GM18508 (cell line): ENCODE measurements around the gene CPN2.
A peak's percentile ranks its signal among the peaks of the same experiment; 100 is the strongest.

Experiments
- ATAC-seq: cut with Tn5 transposase; IDR thresholded peaks from one replicate; pipeline ENCODE4 v1.9.1; 2021; ENCODE audit warnings: moderate number of reproducible peaks; ENCODE audit not compliant: insufficient read depth, unreplicated experiment

Gene CPN2

GRCh38 chr3:194330579-194330978 is 20.5 kb downstream of the CPN2 start:
- no peak for ATAC-seq

GRCh38 chr3:194330160-194330559 is 21.0 kb downstream of the CPN2 start:
- no peak for ATAC-seq

GRCh38 chr3:194329583-194329965 is 21.6 kb downstream of the CPN2 start:
- no peak for ATAC-seq

- ATAC-seq = no peak
These were observed 22.1 kb downstream of the CPN2 start for GRCh38 chr3:194328942-194329582.

DNA sequence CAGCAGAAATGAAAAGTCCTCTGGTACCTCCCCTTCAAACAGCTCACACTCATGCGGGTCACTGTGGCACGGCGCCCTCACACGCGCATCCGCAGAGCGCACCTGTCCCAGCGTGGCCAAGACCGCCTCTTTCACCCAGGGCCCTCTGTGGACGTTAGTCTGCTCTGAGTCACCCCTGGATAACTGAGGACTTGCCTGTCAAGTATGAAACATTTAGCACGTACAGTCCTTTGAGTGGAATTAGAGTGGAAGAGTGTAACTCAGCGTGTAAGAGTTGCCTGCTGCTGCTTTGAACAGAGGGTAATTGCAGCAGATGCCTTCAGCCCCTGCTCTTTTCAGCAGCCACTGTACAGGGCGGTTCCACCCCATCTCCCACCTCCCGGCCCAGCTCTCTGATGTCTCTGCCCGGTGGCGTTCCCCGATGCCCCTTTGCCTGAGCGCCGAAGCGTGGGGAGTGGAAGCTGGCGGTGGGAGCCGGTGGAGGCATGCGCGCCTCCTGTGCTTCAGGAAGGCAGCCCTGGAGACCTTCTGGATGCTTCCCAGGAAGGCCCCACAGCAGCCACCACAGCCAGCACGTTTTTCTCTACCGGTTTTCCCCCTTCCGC is 23.0 kb downstream of the CPN2 start:
- no peak for ATAC-seq

- ATAC-seq = no peak
These were observed 23.7 kb downstream of the CPN2 start for GRCh38 chr3:194327218-194328052.

- ATAC-seq = no peak
These were observed 24.2 kb downstream of the CPN2 start for GRCh38 chr3:194326968-194327217.

DNA sequence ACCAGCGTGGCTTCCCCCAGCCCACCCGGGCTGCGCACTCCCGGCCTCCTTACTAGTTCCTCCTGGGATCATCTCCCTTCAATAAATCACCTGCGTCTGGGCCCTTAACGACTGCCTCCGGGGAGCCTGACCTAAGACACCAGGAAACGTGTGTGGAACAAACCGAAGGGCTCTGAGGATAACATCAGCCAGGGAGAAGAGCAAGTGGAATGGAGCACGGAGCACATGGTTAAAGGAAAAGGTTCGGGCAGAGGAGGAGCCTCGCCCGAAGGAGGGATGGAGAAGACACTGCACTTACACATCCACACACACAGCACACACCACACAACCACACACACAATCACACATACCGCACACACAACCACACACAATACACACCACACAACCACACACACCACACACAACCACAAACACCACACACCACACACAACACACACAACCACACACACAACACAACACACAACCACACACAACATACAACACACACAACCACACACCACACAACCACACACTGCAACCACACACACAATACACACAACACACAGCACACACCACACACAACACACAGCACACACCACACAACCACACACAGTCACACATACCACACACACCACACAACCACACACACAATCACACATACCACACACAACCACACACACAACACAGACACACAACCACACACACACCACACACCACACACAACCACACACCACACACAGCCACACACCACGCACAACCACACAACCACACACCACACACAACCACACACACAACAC is 24.7 kb downstream of the CPN2 start:
- no peak for ATAC-seq

- ATAC-seq = no peak
These were observed 25.5 kb downstream of the CPN2 start for GRCh38 chr3:194325424-194326153.

DNA sequence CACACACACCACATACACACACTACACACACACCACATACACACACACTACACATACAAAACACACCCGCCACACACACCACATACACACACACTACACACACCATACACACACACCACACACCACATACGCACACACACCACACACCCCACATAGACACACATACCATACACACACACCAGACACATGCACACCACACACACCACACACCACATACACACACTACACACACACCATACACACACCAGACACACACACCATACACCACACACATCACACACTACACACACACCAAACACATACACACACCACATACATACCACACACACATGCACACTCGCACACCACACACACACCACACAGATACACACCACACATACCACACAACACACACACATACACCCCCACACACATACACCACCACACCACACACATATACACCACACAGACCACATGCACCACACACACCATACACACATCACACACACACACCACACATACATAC is 26.3 kb downstream of the CPN2 start:
- no peak for ATAC-seq

GRCh38 chr3:194323785-194324735 is 27.1 kb downstream of the CPN2 start:
- peak; percentile 45 for ATAC-seq

DNA sequence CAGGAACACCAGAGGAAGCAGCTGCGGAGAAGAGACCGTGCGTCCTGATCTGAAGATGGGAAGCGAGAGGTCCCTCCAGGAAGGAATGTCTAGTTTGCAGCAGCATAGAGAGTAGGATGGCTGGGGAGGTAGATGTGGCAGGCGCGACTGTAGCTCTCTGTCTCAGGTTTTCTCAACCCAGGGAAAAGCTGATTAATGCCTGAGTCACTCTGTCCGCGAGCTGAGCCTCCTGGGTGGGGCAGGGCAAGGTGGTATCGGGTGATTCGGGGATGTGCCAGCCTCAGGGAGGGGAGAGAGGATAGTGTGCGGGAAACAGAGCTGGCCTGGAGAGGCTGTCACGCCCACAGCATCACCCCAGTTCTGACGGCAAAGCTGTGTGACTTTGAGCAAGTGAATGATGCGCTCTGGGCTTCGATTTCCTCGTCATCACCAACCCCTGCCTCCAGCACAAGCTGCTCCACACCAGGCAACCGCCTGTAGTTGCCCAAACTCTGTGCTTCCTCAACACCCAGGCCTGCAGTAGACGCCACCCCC is 28.4 kb downstream of the CPN2 start:
- ATAC-seq = no peak

DNA sequence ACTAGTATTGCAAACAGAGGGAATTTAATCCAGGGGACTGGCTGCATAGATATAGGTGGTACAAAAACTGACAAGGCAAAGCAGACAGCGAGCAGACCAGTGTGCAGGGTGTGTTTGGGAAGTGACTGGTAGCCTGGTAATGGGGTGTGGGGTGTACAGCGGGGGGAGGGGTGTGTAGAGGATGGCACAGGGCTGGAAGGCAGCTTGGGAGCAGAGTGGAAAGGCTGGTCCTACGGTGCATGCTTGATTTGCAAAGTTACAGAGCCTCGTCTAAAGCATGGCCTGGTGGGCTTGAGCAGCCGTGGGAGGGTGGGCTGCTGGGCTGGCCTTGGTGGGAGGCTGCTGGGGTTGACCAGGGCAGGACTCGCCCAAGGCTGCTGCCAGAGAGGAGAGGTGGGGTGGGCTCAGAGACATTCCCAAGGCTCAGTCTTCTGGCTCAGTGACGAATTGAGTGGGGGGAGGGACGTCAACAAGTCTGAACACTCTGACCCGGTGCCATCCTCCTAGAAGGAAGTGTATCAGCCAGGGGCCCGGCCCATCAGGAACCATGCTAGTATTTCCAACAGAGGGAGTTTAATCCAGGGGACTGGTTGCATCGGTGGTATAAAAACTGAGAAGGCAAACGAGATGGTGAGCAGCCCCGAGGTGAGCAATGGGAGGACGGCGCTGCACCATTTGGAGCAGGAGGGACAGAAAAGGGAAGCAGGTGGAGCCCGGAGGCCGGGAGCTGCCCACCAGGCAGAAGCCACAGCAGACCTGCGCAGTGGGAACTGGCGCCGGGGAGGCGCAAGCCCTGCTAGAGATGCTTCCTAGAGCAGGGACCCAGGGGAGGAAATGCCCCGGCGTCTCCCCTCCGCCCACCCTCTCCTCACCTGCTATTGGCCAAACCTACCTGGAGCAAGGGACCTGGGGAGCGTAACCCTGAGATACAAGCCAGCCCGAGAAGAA is 29.2 kb downstream of the CPN2 start:
- ATAC-seq = no peak

DNA sequence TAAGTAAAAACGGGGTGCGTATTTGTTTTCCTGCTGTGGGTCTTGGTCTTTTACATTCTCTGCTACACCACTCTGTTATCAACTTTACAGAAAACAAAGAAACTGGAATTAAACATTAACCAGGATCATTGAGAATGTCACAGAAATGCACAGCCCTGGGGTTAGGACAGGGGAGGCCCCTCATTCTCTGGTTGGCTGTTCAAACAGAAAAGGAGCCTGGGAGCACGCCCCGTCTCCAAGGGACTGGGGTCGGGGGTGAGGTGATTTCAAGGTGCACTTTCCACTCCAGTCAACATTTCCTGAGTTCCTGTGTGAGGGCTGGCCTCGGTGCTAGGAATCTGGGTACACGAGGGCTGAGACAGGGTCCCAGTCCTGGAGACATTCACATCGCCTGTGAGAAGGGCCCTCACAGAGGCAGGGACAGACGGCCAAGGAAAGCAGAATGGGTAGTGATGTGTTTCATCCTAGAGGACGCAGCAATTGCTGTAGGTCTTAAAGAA is 30.3 kb downstream of the CPN2 start:
- ATAC-seq = no peak

DNA sequence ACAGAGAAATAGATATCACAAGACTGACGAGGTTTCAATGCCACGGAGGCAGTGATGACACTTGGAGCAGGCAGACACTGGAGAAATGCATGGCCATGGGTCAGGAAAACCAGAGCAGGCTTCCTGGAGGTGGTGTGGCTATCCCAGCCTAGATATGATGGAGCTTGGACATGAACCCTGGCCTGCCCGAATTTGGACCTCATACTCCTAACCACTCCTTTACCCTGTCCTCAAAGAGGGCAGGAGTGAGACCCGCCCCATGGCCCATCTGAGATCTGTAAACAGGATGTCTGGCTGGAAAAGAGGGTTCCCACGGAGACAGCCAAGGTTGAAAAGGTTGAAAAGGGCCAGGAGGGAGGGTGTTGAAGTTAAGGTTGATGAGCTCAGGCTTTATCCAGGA is 31.0 kb downstream of the CPN2 start:
- ATAC-seq = no peak

GRCh38 chr3:194318511-194319161 is 32.5 kb downstream of the CPN2 start:
- ATAC-seq = no peak

DNA sequence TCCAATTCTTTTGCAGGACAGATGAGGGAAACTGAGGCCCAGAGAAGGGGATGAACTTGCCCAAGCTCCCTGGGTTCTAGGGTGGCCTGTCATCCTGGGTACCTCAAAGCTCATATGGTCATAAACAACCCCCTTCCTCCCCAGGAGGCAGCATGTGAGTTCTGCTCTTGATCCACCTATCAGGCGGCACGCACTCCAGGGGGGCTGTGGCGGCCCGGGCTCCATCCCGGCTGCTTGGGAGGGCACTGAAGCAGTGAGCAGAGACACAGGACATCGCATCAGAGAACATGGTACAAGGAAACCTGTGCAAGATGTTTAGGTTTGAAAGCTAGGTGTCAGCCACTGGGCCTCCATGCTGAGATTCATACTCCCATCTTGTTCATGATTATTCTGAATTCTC is 34.2 kb downstream of the CPN2 start:
- no peak for ATAC-seq
